HepG2 (cell line): ENCODE measurements around the gene ADIPOR1.

Experiments
- MIER2 ChIP-seq: IDR thresholded peaks from 2 replicates; pipeline ENCODE4 v1.6.1; 2016; ENCODE audit warnings: missing biosample characterization, missing genetic modification reagents
- NFRKB ChIP-seq: fragments of 450-650 bp; IDR thresholded peaks from 2 replicates; pipeline ENCODE4 v1.6.1; 2017
- POLR2A ChIP-seq, 2 experiments: IDR thresholded peaks; 2 replicates each; pipeline ENCODE4 v1.6.1; 2011; ENCODE audit warnings: low read depth in 2 of 2, low read length in 2 of 2, mild to moderate bottlenecking in 1 of 2, moderate library complexity in 1 of 2; ENCODE audit not compliant: insufficient read depth in 1 of 2
- YY1 ChIP-seq: IDR thresholded peaks from 2 replicates; pipeline ENCODE4 v1.6.1; 2011; ENCODE audit warnings: low read length, low read depth, moderate library complexity, mild to moderate bottlenecking; ENCODE audit not compliant: insufficient read depth, insufficient replicate concordance
- ZFP36L1 ChIP-seq: sonication (generic); formaldehyde crosslinking; IDR thresholded peaks from 2 replicates; pipeline ENCODE4 v1.8.0; 2022; ENCODE audit warnings: mild to moderate bottlenecking, missing genetic modification reagents, moderate library complexity
- ZNF274 ChIP-seq: sonication (generic); formaldehyde crosslinking; IDR thresholded peaks from 2 replicates; pipeline ENCODE4 v1.5.1; 2020; ENCODE audit warnings: mild to moderate bottlenecking, missing genetic modification reagents
- ZNF501 ChIP-seq: sonication (generic); formaldehyde crosslinking; IDR thresholded peaks from 2 replicates; pipeline ENCODE4 v1.5.1; 2020; ENCODE audit warnings: mild to moderate bottlenecking, moderate library complexity, missing genetic modification reagents
- TF ChIP-seq, protein P1 (sequence below): sonication (generic); formaldehyde crosslinking; IDR thresholded peaks from 2 replicates; pipeline ENCODE4 v1.8.0; 2022; ENCODE audit warnings: missing genetic modification reagents, low read depth, mild to moderate bottlenecking, borderline replicate concordance
- TF ChIP-seq, protein P2 (sequence below): sonication (generic); formaldehyde crosslinking; IDR thresholded peaks from 2 replicates; pipeline ENCODE4 v1.5.1; 2020; ENCODE audit warnings: mild to moderate bottlenecking, missing genetic modification reagents
- TF ChIP-seq, protein P3 (sequence below): sonication (generic); formaldehyde crosslinking; IDR thresholded peaks from 2 replicates; pipeline ENCODE4 v1.5.0; 2020; ENCODE audit warnings: mild to moderate bottlenecking, missing genetic modification reagents, moderate library complexity
- TF ChIP-seq, protein P4 (sequence below): sonication (generic); formaldehyde crosslinking; IDR thresholded peaks from 2 replicates; pipeline ENCODE4 v1.9.0; 2021; ENCODE audit warnings: mild to moderate bottlenecking, missing genetic modification reagents
- TF ChIP-seq, protein P5 (sequence below): sonication (generic); formaldehyde crosslinking; IDR thresholded peaks from 2 replicates; pipeline ENCODE4 v1.5.0; 2020; ENCODE audit warnings: mild to moderate bottlenecking, low read depth, missing genetic modification reagents, borderline replicate concordance

DNA sequence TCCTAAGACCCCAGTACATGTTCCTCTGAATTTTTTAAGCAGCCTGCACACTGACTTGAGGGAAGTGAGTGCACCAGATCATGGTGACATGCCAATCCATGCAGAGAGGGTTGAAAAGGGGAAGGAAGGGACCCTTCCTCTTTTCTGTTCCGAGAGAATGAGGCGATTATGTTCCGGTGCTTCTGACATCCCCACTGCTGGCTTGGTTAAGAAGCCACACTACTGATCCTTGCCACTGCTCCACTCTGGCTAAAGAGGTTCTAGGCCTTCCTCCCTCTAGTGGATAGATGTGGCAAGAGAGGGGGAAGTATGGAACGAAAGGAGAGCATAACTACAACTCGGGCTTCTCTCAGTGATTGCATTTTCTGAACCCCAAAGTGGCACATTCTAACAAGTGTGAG lies 10.8 kb upstream of the ADIPOR1 start:
- TF ChIP-seq, protein P1, sequence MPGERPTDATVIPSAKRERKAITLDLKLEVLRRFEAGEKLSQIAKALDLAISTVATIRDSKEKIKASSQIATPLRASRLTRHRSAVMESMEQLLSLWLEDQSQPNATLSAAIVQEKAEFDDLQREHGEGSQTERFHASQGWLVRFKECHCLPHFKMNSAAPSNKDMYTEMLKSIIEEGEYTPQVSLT (CRISPR knock-in tag): no peak
- TF ChIP-seq YY1 (no peak), POLR2A (IDR thresholded peaks at IDR 0.05; ENCODE audit: insufficient read depth in 1 of 2, low read depth in 2 of 2, low read length in 2 of 2) (no peak), ZNF501 (CRISPR knock-in tag) (no peak), MIER2 (CRISPR knock-in tag) (no peak), ZNF274 (CRISPR knock-in tag) (no peak), ZFP36L1 (CRISPR knock-in tag) (no peak), NFRKB (no peak)
- TF ChIP-seq, protein P2, sequence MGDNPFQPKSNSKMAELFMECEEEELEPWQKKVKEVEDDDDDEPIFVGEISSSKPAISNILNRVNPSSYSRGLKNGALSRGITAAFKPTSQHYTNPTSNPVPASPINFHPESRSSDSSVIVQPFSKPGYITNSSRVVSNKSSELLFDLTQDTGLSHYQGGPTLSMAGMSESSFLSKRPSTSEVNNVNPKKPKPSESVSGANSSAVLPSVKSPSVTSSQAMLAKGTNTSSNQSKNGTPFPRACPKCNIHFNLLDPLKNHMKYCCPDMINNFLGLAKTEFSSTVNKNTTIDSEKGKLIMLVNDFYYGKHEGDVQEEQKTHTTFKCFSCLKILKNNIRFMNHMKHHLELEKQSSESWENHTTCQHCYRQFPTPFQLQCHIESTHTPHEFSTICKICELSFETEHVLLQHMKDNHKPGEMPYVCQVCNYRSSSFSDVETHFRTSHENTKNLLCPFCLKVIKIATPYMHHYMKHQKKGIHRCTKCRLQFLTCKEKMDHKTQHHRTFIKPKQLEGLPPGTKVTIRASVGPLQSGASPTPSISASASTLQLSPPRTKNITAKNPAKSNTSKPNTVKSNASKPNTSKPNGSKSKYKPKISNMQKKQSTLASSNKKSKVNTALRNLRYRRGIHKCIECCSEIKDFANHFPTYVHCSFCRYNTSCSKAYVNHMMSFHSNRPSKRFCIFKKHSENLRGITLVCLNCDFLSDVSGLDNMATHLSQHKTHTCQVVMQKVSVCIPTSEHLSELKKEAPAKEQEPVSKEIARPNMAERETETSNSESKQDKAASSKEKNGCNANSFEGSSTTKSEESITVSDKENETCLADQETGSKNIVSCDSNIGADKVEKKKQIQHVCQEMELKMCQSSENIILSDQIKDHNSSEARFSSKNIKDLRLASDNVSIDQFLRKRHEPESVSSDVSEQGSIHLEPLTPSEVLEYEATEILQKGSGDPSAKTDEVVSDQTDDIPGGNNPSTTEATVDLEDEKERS (CRISPR knock-in tag): no peak
- TF ChIP-seq, protein P3, sequence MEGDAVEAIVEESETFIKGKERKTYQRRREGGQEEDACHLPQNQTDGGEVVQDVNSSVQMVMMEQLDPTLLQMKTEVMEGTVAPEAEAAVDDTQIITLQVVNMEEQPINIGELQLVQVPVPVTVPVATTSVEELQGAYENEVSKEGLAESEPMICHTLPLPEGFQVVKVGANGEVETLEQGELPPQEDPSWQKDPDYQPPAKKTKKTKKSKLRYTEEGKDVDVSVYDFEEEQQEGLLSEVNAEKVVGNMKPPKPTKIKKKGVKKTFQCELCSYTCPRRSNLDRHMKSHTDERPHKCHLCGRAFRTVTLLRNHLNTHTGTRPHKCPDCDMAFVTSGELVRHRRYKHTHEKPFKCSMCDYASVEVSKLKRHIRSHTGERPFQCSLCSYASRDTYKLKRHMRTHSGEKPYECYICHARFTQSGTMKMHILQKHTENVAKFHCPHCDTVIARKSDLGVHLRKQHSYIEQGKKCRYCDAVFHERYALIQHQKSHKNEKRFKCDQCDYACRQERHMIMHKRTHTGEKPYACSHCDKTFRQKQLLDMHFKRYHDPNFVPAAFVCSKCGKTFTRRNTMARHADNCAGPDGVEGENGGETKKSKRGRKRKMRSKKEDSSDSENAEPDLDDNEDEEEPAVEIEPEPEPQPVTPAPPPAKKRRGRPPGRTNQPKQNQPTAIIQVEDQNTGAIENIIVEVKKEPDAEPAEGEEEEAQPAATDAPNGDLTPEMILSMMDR (CRISPR knock-in tag): peak; percentile 83
- TF ChIP-seq, protein P4, sequence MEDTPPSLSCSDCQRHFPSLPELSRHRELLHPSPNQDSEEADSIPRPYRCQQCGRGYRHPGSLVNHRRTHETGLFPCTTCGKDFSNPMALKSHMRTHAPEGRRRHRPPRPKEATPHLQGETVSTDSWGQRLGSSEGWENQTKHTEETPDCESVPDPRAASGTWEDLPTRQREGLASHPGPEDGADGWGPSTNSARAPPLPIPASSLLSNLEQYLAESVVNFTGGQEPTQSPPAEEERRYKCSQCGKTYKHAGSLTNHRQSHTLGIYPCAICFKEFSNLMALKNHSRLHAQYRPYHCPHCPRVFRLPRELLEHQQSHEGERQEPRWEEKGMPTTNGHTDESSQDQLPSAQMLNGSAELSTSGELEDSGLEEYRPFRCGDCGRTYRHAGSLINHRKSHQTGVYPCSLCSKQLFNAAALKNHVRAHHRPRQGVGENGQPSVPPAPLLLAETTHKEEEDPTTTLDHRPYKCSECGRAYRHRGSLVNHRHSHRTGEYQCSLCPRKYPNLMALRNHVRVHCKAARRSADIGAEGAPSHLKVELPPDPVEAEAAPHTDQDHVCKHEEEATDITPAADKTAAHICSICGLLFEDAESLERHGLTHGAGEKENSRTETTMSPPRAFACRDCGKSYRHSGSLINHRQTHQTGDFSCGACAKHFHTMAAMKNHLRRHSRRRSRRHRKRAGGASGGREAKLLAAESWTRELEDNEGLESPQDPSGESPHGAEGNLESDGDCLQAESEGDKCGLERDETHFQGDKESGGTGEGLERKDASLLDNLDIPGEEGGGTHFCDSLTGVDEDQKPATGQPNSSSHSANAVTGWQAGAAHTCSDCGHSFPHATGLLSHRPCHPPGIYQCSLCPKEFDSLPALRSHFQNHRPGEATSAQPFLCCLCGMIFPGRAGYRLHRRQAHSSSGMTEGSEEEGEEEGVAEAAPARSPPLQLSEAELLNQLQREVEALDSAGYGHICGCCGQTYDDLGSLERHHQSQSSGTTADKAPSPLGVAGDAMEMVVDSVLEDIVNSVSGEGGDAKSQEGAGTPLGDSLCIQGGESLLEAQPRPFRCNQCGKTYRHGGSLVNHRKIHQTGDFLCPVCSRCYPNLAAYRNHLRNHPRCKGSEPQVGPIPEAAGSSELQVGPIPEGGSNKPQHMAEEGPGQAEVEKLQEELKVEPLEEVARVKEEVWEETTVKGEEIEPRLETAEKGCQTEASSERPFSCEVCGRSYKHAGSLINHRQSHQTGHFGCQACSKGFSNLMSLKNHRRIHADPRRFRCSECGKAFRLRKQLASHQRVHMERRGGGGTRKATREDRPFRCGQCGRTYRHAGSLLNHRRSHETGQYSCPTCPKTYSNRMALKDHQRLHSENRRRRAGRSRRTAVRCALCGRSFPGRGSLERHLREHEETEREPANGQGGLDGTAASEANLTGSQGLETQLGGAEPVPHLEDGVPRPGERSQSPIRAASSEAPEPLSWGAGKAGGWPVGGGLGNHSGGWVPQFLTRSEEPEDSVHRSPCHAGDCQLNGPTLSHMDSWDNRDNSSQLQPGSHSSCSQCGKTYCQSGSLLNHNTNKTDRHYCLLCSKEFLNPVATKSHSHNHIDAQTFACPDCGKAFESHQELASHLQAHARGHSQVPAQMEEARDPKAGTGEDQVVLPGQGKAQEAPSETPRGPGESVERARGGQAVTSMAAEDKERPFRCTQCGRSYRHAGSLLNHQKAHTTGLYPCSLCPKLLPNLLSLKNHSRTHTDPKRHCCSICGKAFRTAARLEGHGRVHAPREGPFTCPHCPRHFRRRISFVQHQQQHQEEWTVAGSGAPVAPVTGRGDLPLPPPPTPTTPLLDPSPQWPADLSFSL (CRISPR knock-in tag): no peak
- TF ChIP-seq, protein P5, sequence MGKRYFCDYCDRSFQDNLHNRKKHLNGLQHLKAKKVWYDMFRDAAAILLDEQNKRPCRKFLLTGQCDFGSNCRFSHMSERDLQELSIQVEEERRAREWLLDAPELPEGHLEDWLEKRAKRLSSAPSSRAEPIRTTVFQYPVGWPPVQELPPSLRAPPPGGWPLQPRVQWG (CRISPR knock-in tag): no peak
